SH-SY5Y (cell line): ENCODE measurements around the gene CFAP77.

Source experiments
- GATA2 ChIP-seq: IDR thresholded peaks from 2 replicates; pipeline ENCODE4 v1.6.1; 2011; ENCODE audit warnings: mild to moderate bottlenecking, low read depth, low read length
- GATA3 ChIP-seq: IDR thresholded peaks from 2 replicates; pipeline ENCODE4 v1.6.1; 2011; ENCODE audit warnings: low read depth, mild to moderate bottlenecking, low read length, moderate library complexity

GRCh38 chr9:132519033-132519432, 109.0 kb downstream of the CFAP77 start:
- TF ChIP-seq GATA2 (no peak), GATA3 (no peak)
